ENCODE data around the gene RIBC1. TPM values are rescaled to one million over a fixed set of nuclear protein-coding genes. Genes with fewer than 3 reads are reported as not detected.

RIBC1 gene
- total and polyA plus RNA-seq, 8 donors, result 0.93 to 1.7 (median 1.4) TPM; not detected in 5

- H3K36me3 ChIP-seq, result peaks cover 23 to 98% (median 82%) of the 10 kb centered on the region in 4 donors
- TF ChIP-seq EP300 (IDR thresholded peaks at IDR 0.05) (no peak), POLR2A (IDR thresholded peaks at IDR 0.05) (no peak), POLR2AphosphoS5 (IDR thresholded peaks at IDR 0.05) (no peak)
- TF ChIP-seq, protein P1, sequence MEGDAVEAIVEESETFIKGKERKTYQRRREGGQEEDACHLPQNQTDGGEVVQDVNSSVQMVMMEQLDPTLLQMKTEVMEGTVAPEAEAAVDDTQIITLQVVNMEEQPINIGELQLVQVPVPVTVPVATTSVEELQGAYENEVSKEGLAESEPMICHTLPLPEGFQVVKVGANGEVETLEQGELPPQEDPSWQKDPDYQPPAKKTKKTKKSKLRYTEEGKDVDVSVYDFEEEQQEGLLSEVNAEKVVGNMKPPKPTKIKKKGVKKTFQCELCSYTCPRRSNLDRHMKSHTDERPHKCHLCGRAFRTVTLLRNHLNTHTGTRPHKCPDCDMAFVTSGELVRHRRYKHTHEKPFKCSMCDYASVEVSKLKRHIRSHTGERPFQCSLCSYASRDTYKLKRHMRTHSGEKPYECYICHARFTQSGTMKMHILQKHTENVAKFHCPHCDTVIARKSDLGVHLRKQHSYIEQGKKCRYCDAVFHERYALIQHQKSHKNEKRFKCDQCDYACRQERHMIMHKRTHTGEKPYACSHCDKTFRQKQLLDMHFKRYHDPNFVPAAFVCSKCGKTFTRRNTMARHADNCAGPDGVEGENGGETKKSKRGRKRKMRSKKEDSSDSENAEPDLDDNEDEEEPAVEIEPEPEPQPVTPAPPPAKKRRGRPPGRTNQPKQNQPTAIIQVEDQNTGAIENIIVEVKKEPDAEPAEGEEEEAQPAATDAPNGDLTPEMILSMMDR (IDR thresholded peaks at IDR 0.05), result no peak
- H3K27ac ChIP-seq, result no peak overlapping the region
- H3K9me3 ChIP-seq, result no peaks in the 10 kb centered on the region
- peak in 1 of 2 donors; percentile 12 for DNase-seq
- H3K4me1 ChIP-seq, result no peaks in the 10 kb centered on the region
- no peak overlapping the region for H3K4me3 ChIP-seq
- WGBS, 5 donors, result 69 to 89% (median 81%) methylated on average over 4 of the region's 4 CpGs
- no peaks in the 10 kb centered on the region for H3K27me3 ChIP-seq
- intact Hi-C loops (cut with DNase I; ENCODE audit: low total_unique reads), result no loop called here
Measured at GRCh38 chrX:53383376-53384076, 39.1 kb upstream of the RIBC1 start.

- TF ChIP-seq POLR2AphosphoS5 (IDR thresholded peaks at IDR 0.05) (no peak), EP300 (IDR thresholded peaks at IDR 0.05) (no peak), POLR2A (IDR thresholded peaks at IDR 0.05) (no peak)
- TF ChIP-seq, protein P1 (IDR thresholded peaks at IDR 0.05), result no peak
- Histone ChIP-seq H3K4me3 (no peak overlapping the region), H3K9me3 (no peaks in the 10 kb centered on the region), H3K27me3 (no peaks in the 10 kb centered on the region), H3K36me3 (peaks cover 0 to 100% (median 93%) of the 10 kb centered on the region in 4 donors), H3K4me1 (no peaks in the 10 kb centered on the region), H3K27ac (no peak overlapping the region)
- no peak for DNase-seq
- intact Hi-C loops (cut with DNase I; ENCODE audit: low total_unique reads), result no loop called here
- WGBS, 5 donors, result 94 to 100% (median 97%) methylated on average over 2 of the region's 2 CpGs
Measured at GRCh38 chrX:53395605-53396298, 26.9 kb upstream of the RIBC1 start.

DNA sequence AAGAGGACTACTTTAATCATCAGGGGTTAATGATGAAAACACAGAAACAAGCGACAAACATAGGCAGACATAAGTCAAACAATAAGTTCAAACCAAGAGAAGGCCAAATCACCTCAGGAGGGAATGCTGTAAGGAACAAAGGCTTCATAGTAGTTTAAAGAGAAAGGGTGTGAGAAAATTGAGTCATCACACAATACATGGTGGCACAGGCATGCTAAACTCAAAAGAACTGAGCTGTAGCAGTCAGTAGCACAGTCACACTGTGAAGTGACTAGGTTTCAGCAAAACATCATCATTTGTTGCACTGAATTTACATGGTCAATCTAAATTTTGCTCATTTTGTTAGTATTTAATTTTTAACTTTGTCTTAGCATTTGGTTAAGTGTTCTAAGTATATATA is 24.5 kb upstream of the RIBC1 start:
- Histone ChIP-seq H3K9me3 (no peaks in the 10 kb centered on the region), H3K36me3 (peaks cover 0 to 100% (median 91%) of the 10 kb centered on the region in 4 donors), H3K27ac (no peak overlapping the region), H3K4me1 (no peaks in the 10 kb centered on the region), H3K4me3 (no peak overlapping the region), H3K27me3 (no peaks in the 10 kb centered on the region)
- DNase-seq, result no peak
- WGBS, 5 donors, result 88 to 100% (median 97%) methylated on average over 1 of the region's 1 CpG
- intact Hi-C loops (cut with DNase I; ENCODE audit: low total_unique reads), result no loop called here
- no peak for TF ChIP-seq POLR2AphosphoS5 (IDR thresholded peaks at IDR 0.05)
- TF ChIP-seq, protein P1 (IDR thresholded peaks at IDR 0.05), result no peak
- no peak for TF ChIP-seq POLR2A (IDR thresholded peaks at IDR 0.05)
- no peak for TF ChIP-seq EP300 (IDR thresholded peaks at IDR 0.05)

GRCh38 chrX:53403535-53403934 is 19.1 kb upstream of the RIBC1 start:
- TF ChIP-seq, protein P1 (IDR thresholded peaks at IDR 0.05), result no peak
- TF ChIP-seq POLR2A (IDR thresholded peaks at IDR 0.05), result no peak
- no peak for TF ChIP-seq POLR2AphosphoS5 (IDR thresholded peaks at IDR 0.05)
- no peak for TF ChIP-seq EP300 (IDR thresholded peaks at IDR 0.05)
- intact Hi-C loops (cut with DNase I; ENCODE audit: low total_unique reads), result no loop called here
- 93 to 99% (median 95%) methylated on average over 10 of the region's 10 CpGs for WGBS, 5 donors
- Histone ChIP-seq H3K9me3 (no peaks in the 10 kb centered on the region), H3K27ac (no peak overlapping the region), H3K4me1 (no peaks in the 10 kb centered on the region), H3K4me3 (no peak overlapping the region), H3K36me3 (peaks cover 21 to 100% (median 96%) of the 10 kb centered on the region in 4 donors), H3K27me3 (no peaks in the 10 kb centered on the region)
- DNase-seq, result no peak

Data from stomach (tissue), 9 donors.